ENCODE data around the gene HMCES. TPM values are rescaled to one million over a fixed set of nuclear protein-coding genes. Genes with fewer than 3 reads are reported as not detected.

HMCES gene
- total and polyA plus RNA-seq, 2 of the 13 experiments (the other 11 are each of a cell fraction or from before 2014, with no cell fraction given) = 16.1 to 37.5 TPM

DNA sequence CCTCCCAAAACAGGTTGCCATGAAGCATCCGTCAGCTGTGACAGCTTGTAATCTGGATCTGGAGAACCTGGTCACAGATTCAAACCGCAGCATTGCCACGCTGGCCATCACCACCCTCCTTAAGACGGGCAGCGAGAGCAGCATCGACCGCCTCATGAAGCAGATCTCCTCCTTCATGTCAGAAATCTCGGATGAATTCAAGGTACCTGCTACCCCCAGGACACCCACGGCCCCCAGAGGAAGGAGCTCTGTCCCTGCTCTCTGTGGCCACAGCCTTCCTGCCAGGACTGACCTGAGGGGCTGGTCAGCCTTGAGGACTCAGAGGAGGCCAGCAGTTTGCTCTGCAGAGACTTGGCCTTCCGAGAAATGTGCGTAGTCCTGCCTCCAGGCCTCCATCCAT is 18.1 kb upstream of the HMCES start (continued):
- no peak for TF ChIP-seq ZNF337 (CRISPR knock-in tag; IDR thresholded peaks at IDR 0.05; ENCODE audit: borderline replicate concordance, low read depth)
- no peak for TF ChIP-seq STAT5B (CRISPR knock-in tag; IDR thresholded peaks at IDR 0.05)

DNA sequence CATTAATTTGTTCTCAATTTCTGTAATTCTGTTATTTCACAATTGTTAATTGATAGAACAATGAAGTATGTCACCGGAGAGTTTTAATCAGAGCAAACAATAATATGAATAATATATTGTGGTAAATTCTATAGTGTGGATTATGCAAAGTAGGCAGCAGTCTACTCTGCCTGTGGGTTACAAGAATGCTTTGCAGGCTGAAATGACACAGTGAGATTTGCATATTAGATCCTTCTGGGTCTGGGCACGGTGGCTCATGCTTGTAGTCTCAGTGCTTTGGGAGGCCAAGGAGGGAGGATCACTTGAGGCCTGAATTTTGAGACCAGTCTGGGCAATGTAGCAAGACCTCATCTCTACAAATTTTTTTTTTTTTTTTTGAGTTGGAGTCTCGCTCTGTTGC is 16.8 kb upstream of the HMCES start:
- in situ Hi-C loops (cut with HindIII; ENCODE audit: extremely low pct_ligation_motif_present, low pct_unique_long_range_greater_than_20kb) (no loop called here), intact Hi-C loops (cut with micrococcal nuclease; ENCODE audit: unreplicated experiment) (no loop called here)
- H3K4me2 ChIP-seq (ENCODE audit: low read depth, low read length) = no peak overlapping the region
- ChIA-PET POLR2A (interaction anchor here (1.5 kb wide), 1 partner anchor 17 kb away, joined by 5 read pairs; the partner anchor contains the start of gene HMCES), CTCF (ENCODE audit: low intra/inter-chr PET ratio, low total read pairs) (no interaction called here)
- H3K9ac ChIP-seq (ENCODE audit: insufficient read depth, low read depth, low read length) = no peak overlapping the region
- no peaks in the 10 kb centered on the region for H3K9me3 ChIP-seq (ENCODE audit: low read length)
- peaks cover 46 to 88% of the 10 kb centered on the region in 2 experiments for H3K36me3 ChIP-seq (replicated peaks in 1 of 2; ENCODE audit: control insufficient read depth in 1 of 2, insufficient read depth in 2 of 2, low read length in 2 of 2)
- no peaks in the 10 kb centered on the region for H3K79me2 ChIP-seq (ENCODE audit: insufficient read depth, low read length)
- no TSS peak for BruUV-seq (replicated peaks)
- H3K27ac ChIP-seq (ENCODE audit: extremely low read length, insufficient read depth, low read length) = no peak overlapping the region
- no peak for ATAC-seq
- peaks cover 3% of the 10 kb centered on the region; the same call in 1 of the 2 replicates for H4K20me1 ChIP-seq (ENCODE audit: insufficient read depth, low read length)
- H3K27me3 ChIP-seq (ENCODE audit: control insufficient read depth in 1 of 2, insufficient read depth in 2 of 2, low read length in 2 of 2) = no peaks in the 10 kb centered on the region
- no peak overlapping the region for H3K4me3 ChIP-seq (replicated peaks in 1 of 3; ENCODE audit: insufficient read depth in 1 of 3, low read depth in 2 of 3, low read length in 3 of 3)
- no peak for DNase-seq (ENCODE audit: low spot score)
- FAIRE-seq = no peak
- TF ChIP-seq, protein P1, sequence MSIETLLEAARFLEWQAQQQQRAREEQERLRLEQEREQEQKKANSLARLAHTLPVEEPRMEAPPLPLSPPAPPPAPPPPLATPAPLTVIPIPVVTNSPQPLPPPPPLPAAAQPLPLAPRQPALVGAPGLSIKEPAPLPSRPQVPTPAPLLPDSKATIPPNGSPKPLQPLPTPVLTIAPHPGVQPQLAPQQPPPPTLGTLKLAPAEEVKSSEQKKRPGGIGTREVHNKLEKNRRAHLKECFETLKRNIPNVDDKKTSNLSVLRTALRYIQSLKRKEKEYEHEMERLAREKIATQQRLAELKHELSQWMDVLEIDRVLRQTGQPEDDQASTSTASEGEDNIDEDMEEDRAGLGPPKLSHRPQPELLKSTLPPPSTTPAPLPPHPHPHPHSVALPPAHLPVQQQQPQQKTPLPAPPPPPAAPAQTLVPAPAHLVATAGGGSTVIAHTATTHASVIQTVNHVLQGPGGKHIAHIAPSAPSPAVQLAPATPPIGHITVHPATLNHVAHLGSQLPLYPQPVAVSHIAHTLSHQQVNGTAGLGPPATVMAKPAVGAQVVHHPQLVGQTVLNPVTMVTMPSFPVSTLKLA (IDR thresholded peaks at IDR 0.05) = no peak
- TF ChIP-seq ZBTB8A (CRISPR knock-in tag; IDR thresholded peaks at IDR 0.05; ENCODE audit: borderline replicate concordance, low read depth) (no peak), ZNF777 (CRISPR knock-in tag; IDR thresholded peaks at IDR 0.05) (no peak), ZEB1 (IDR thresholded peaks at IDR 0.05; ENCODE audit: insufficient replicate concordance, low read depth) (no peak), TOE1 (CRISPR knock-in tag; IDR thresholded peaks at IDR 0.05) (no peak), ZNF556 (CRISPR knock-in tag; IDR thresholded peaks at IDR 0.05; ENCODE audit: borderline replicate concordance) (no peak), ZNF7 (CRISPR knock-in tag; IDR thresholded peaks at IDR 0.05) (no peak), ZNF292 (CRISPR knock-in tag; IDR thresholded peaks at IDR 0.05; ENCODE audit: borderline replicate concordance, low read depth) (no peak), ZNF850 (CRISPR knock-in tag; conservative IDR thresholded peaks at IDR 0.05) (no peak)
- TF ChIP-seq, protein P2, sequence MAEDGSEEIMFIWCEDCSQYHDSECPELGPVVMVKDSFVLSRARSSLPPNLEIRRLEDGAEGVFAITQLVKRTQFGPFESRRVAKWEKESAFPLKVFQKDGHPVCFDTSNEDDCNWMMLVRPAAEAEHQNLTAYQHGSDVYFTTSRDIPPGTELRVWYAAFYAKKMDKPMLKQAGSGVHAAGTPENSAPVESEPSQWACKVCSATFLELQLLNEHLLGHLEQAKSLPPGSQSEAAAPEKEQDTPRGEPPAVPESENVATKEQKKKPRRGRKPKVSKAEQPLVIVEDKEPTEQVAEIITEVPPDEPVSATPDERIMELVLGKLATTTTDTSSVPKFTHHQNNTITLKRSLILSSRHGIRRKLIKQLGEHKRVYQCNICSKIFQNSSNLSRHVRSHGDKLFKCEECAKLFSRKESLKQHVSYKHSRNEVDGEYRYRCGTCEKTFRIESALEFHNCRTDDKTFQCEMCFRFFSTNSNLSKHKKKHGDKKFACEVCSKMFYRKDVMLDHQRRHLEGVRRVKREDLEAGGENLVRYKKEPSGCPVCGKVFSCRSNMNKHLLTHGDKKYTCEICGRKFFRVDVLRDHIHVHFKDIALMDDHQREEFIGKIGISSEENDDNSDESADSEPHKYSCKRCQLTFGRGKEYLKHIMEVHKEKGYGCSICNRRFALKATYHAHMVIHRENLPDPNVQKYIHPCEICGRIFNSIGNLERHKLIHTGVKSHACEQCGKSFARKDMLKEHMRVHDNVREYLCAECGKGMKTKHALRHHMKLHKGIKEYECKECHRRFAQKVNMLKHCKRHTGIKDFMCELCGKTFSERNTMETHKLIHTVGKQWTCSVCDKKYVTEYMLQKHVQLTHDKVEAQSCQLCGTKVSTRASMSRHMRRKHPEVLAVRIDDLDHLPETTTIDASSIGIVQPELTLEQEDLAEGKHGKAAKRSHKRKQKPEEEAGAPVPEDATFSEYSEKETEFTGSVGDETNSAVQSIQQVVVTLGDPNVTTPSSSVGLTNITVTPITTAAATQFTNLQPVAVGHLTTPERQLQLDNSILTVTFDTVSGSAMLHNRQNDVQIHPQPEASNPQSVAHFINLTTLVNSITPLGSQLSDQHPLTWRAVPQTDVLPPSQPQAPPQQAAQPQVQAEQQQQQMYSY (CRISPR knock-in tag; IDR thresholded peaks at IDR 0.05) = no peak
- TF ChIP-seq, protein P3, sequence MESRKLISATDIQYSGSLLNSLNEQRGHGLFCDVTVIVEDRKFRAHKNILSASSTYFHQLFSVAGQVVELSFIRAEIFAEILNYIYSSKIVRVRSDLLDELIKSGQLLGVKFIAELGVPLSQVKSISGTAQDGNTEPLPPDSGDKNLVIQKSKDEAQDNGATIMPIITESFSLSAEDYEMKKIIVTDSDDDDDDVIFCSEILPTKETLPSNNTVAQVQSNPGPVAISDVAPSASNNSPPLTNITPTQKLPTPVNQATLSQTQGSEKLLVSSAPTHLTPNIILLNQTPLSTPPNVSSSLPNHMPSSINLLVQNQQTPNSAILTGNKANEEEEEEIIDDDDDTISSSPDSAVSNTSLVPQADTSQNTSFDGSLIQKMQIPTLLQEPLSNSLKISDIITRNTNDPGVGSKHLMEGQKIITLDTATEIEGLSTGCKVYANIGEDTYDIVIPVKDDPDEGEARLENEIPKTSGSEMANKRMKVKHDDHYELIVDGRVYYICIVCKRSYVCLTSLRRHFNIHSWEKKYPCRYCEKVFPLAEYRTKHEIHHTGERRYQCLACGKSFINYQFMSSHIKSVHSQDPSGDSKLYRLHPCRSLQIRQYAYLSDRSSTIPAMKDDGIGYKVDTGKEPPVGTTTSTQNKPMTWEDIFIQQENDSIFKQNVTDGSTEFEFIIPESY (CRISPR knock-in tag; IDR thresholded peaks at IDR 0.05) = no peak
- WGBS (ENCODE audit: low lambda C conversion rate) = 96% methylated on average over 3 of the region's 3 CpGs
- H2AFZ ChIP-seq (ENCODE audit: low read length) = no peak overlapping the region
- H3K4me1 ChIP-seq (ENCODE audit: insufficient read depth, low read length) = no peaks in the 10 kb centered on the region
